Body of pancreas (tissue), 4 donors: ENCODE data around the gene UST.

Source experiments
- POLR2A ChIP-seq, 3 donors: fragments of 450-650 bp; IDR thresholded peaks; one replicate each; pipeline ENCODE4 v1.6.1; 2016; ENCODE audit warnings: antibody characterized with exemption in 3 of 3, mild to moderate bottlenecking in 2 of 3
- TF ChIP-seq, protein P1 (sequence below), 7 experiments: fragments of 450-650 bp in 4 of 7; fragments of 200-600 bp in 3 of 7; sonication (generic) in 3 of 7; IDR thresholded peaks; one replicate each; pipeline ENCODE4 v1.5.1; 2016 to 2019; ENCODE audit warnings: antibody characterized with exemption in 7 of 7

DNA sequence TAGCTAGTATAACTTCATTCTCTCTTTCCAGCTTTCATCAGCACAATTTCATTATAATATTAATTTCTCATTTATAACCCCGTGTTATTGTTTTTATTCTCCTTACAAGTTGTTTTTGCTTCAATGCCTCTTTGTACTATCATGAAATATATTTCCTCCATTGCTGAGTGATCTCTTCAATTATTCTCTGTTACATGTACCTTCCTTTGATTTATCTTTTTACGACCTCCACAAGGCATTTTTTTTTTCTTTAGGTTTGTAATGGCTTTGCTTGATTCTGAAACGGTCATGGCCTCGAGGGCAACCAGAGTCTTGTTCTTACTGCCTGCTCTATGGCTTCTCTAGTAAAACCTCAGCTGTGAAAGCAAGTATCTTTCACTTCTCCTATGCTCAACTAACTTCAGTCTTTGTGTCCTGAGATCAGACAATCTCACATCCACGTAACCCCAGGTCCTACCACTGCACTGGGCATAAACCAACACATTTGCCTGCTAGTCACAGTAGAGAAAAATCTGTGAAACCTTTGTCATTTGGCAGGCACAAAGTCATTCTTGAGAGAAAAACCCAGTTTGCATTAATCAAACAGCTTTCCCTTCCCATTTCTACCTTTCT lies 119.9 kb downstream of the UST start:
- TF ChIP-seq, protein P1, sequence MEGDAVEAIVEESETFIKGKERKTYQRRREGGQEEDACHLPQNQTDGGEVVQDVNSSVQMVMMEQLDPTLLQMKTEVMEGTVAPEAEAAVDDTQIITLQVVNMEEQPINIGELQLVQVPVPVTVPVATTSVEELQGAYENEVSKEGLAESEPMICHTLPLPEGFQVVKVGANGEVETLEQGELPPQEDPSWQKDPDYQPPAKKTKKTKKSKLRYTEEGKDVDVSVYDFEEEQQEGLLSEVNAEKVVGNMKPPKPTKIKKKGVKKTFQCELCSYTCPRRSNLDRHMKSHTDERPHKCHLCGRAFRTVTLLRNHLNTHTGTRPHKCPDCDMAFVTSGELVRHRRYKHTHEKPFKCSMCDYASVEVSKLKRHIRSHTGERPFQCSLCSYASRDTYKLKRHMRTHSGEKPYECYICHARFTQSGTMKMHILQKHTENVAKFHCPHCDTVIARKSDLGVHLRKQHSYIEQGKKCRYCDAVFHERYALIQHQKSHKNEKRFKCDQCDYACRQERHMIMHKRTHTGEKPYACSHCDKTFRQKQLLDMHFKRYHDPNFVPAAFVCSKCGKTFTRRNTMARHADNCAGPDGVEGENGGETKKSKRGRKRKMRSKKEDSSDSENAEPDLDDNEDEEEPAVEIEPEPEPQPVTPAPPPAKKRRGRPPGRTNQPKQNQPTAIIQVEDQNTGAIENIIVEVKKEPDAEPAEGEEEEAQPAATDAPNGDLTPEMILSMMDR (IDR thresholded peaks at IDR 0.05): no peak
- TF ChIP-seq POLR2A (IDR thresholded peaks at IDR 0.05): no peak
